IMR-90 (cell line): ENCODE data around the gene WDR70.

ENCODE experiments used
- BHLHE40 ChIP-seq: fragments of 150-350 bp; IDR thresholded peaks from 2 replicates; pipeline ENCODE4 v1.6.1; 2016; ENCODE audit warnings: mild to moderate bottlenecking, low read depth, low read length
- CEBPB ChIP-seq: IDR thresholded peaks from 2 replicates; pipeline ENCODE4 v1.6.1; 2012; ENCODE audit warnings: low read depth, low read length, improper control_type of control experiment
- CHD1 ChIP-seq: IDR thresholded peaks from 2 replicates; pipeline ENCODE4 v1.6.1; 2012; ENCODE audit warnings: low read depth, low read length, improper control_type of control experiment
- MAFK ChIP-seq: IDR thresholded peaks from 2 replicates; pipeline ENCODE4 v1.6.1; 2012; ENCODE audit warnings: low read depth, low read length, improper control_type of control experiment
- MAZ ChIP-seq: IDR thresholded peaks from 2 replicates; pipeline ENCODE4 v1.6.1; 2012; ENCODE audit warnings: low read depth, mild to moderate bottlenecking, low read length, improper control_type of control experiment, moderate library complexity, borderline replicate concordance
- MXI1 ChIP-seq: IDR thresholded peaks from 2 replicates; pipeline ENCODE4 v1.6.1; 2012; ENCODE audit warnings: low read depth, mild to moderate bottlenecking, low read length, moderate library complexity, borderline replicate concordance
- POLR2A ChIP-seq: IDR thresholded peaks from 2 replicates; pipeline ENCODE4 v1.6.1; 2012; ENCODE audit warnings: mild to moderate bottlenecking, low read depth, low read length
- RAD21 ChIP-seq: IDR thresholded peaks from 2 replicates; pipeline ENCODE4 v1.6.1; 2012; ENCODE audit warnings: low read length, improper control_type of control experiment
- RFX5 ChIP-seq: IDR thresholded peaks from 2 replicates; pipeline ENCODE4 v1.8.0; 2012; ENCODE audit warnings: low read depth, mild to moderate bottlenecking, low read length, moderate library complexity
- SMC3 ChIP-seq: fragments of 150-350 bp; IDR thresholded peaks from 2 replicates; pipeline ENCODE4 v1.6.1; 2016; ENCODE audit warnings: low read depth, mild to moderate bottlenecking, antibody characterized with exemption, low read length, moderate library complexity
- TF ChIP-seq, protein P1 (sequence below): conservative IDR thresholded peaks from 2 replicates; pipeline ENCODE4 v1.5.1; 2012; ENCODE audit warnings: mild to moderate bottlenecking, low read depth, low read length, improper control_type of control experiment
- TF ChIP-seq, protein P2 (sequence below): fragments of 150-350 bp; IDR thresholded peaks from 2 replicates; pipeline ENCODE4 v1.6.1; 2016; ENCODE audit warnings: low read depth, mild to moderate bottlenecking, low read length, moderate library complexity, borderline replicate concordance

GRCh38 chr5:37789991-37790390 lies 410.9 kb downstream of the WDR70 start:
- TF ChIP-seq POLR2A: no peak
- TF ChIP-seq, protein P1, sequence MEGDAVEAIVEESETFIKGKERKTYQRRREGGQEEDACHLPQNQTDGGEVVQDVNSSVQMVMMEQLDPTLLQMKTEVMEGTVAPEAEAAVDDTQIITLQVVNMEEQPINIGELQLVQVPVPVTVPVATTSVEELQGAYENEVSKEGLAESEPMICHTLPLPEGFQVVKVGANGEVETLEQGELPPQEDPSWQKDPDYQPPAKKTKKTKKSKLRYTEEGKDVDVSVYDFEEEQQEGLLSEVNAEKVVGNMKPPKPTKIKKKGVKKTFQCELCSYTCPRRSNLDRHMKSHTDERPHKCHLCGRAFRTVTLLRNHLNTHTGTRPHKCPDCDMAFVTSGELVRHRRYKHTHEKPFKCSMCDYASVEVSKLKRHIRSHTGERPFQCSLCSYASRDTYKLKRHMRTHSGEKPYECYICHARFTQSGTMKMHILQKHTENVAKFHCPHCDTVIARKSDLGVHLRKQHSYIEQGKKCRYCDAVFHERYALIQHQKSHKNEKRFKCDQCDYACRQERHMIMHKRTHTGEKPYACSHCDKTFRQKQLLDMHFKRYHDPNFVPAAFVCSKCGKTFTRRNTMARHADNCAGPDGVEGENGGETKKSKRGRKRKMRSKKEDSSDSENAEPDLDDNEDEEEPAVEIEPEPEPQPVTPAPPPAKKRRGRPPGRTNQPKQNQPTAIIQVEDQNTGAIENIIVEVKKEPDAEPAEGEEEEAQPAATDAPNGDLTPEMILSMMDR: no peak
- no peak for TF ChIP-seq MAFK
- TF ChIP-seq BHLHE40: no peak
- no peak for TF ChIP-seq MXI1
- TF ChIP-seq RAD21: no peak
- TF ChIP-seq, protein P2, sequence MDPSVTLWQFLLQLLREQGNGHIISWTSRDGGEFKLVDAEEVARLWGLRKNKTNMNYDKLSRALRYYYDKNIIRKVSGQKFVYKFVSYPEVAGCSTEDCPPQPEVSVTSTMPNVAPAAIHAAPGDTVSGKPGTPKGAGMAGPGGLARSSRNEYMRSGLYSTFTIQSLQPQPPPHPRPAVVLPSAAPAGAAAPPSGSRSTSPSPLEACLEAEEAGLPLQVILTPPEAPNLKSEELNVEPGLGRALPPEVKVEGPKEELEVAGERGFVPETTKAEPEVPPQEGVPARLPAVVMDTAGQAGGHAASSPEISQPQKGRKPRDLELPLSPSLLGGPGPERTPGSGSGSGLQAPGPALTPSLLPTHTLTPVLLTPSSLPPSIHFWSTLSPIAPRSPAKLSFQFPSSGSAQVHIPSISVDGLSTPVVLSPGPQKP: no peak
- no peak for TF ChIP-seq RFX5
- TF ChIP-seq MAZ: no peak
- no peak for TF ChIP-seq CHD1
- TF ChIP-seq CEBPB: peak; percentile 61
- no peak for TF ChIP-seq SMC3
